Testis (tissue), 3 donors: ENCODE data around the gene KCNH6. TPM values are rescaled to one million over a fixed set of nuclear protein-coding genes. Genes with fewer than 3 reads are reported as not detected.

Experiments
- DNase-seq: peaks from one replicate; pipeline ENCODE4 v3.0.0-alpha.2; 2019
- H3K27ac ChIP-seq, 2 donors: fragments of 200-600 bp; sonication (generic); one replicate each; pipeline ENCODE4 v1.5.1; 2019
- H3K27me3 ChIP-seq: fragments of 200-600 bp; sonication (generic); one replicate; pipeline ENCODE4 v1.5.1; 2019
- H3K36me3 ChIP-seq: fragments of 200-600 bp; sonication (generic); one replicate; pipeline ENCODE4 v1.5.1; 2017; ENCODE audit warnings: low read depth; ENCODE audit errors: missing control alignments
- H3K4me1 ChIP-seq: fragments of 200-600 bp; sonication (generic); one replicate; pipeline ENCODE4 v1.5.1; 2019
- H3K4me3 ChIP-seq, 2 donors: fragments of 200-600 bp; sonication (generic); one replicate each; pipeline ENCODE4 v1.5.1; 2017 to 2019
- H3K9me3 ChIP-seq: fragments of 200-600 bp; sonication (generic); one replicate; pipeline ENCODE4 v1.5.1; 2017
- CTCF ChIP-seq, 3 experiments: fragments of 450-650 bp in 2 of 3; fragments of 200-600 bp in 1 of 3; sonication (generic) in 1 of 3; IDR thresholded peaks; one replicate each; pipeline ENCODE4 v1.5.1; 2016 to 2019; ENCODE audit warnings: antibody characterized with exemption in 3 of 3, mild to moderate bottlenecking in 2 of 3, moderate library complexity in 1 of 3
- POLR2A ChIP-seq: fragments of 450-650 bp; IDR thresholded peaks from one replicate; pipeline ENCODE4 v1.6.1; 2017; ENCODE audit warnings: antibody characterized with exemption, mild to moderate bottlenecking, moderate library complexity
- WGBS, 2 donors: methylation state at CpG; one replicate each; pipeline ENCODE4 v1.1.5; 2018; 5-methylcytosine and 5-hydroxymethylcytosine counted together
- intact Hi-C: fragments of 100-400 bp; cut with DNase I; formaldehyde crosslinking; loops from one replicate; pipeline ENCODE4 v1.15.1; 2023; ENCODE audit warnings: low total_unique reads
- polyA plus RNA-seq: library from polyadenylated mRNA; stranded (reverse); fragments of 350-450 nt; fragmentation: Illumina TruSeq; extraction: RNeasy Lipid Tissue Mini Kit (QIAGEN cat#74804); gene quantifications from one replicate; pipeline ENCODE4 v1.2.3, GENCODE V29; 2014; ENCODE audit warnings: low read depth, low replicate concordance; ENCODE audit not compliant: insufficient read depth
- total RNA-seq, 2 donors: library from RNA; depleted of rRNA; stranded (reverse); fragments of >200 nt; gene quantifications; one replicate each; pipeline ENCODE4 v1.2.3, GENCODE V29; 2016

KCNH6 gene
- total and polyA plus RNA-seq, 3 donors from 2014 or later, result 0.79 to 1.7 (median 0.99) TPM

DNA sequence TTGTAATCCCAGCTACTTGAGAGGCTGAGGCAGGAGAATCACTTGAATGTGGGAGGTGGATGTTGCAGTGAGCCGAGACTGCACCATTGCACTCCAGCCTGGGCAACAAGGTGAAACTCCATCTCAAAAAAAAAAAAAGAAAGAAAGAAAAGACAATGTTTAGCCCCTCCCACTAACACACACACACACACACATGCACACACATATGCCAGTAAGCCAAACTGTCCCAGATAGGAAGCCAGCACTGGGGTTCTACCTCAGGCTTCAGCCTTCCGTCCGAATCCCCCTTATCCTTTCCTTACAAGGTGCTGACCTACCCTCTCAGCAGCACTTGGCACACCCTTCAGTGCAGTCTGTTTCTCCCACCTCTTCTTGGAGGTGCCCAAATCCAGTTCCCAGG lies 8.7 kb upstream of the KCNH6 start:
- intact Hi-C loops, result no loop called here
- TF ChIP-seq POLR2A (no peak), CTCF (IDR thresholded peaks at IDR 0.05) (no peak)

GRCh38 chr17:63514974-63515373 lies 8.2 kb upstream of the KCNH6 start:
- no peak for DNase-seq
- TF ChIP-seq POLR2A, result no peak
- no peak for TF ChIP-seq CTCF (IDR thresholded peaks at IDR 0.05)
- no peak overlapping the region for H3K27ac ChIP-seq
- no peaks in the 10 kb centered on the region for H3K27me3 ChIP-seq
- intact Hi-C loops, result no loop called here
- WGBS, 2 donors, result 75 to 78% methylated on average over 2 of the region's 2 CpGs
- no peaks in the 10 kb centered on the region for H3K36me3 ChIP-seq
- H3K4me3 ChIP-seq, result no peak overlapping the region
- H3K4me1 ChIP-seq, result no peaks in the 10 kb centered on the region
- no peaks in the 10 kb centered on the region for H3K9me3 ChIP-seq

More for the DNA sequence above, 8.7 kb upstream of the KCNH6 start:
- no peak overlapping the region for H3K4me3 ChIP-seq
- WGBS, 2 donors, result 67 to 83% methylated on average over 3 of the region's 3 CpGs
- H3K27ac ChIP-seq, result no peak overlapping the region
- DNase-seq, result no peak
- no peaks in the 10 kb centered on the region for H3K9me3 ChIP-seq
- H3K4me1 ChIP-seq, result no peaks in the 10 kb centered on the region
- H3K27me3 ChIP-seq, result no peaks in the 10 kb centered on the region
- H3K36me3 ChIP-seq, result no peaks in the 10 kb centered on the region

- Histone ChIP-seq H3K9me3 (no peaks in the 10 kb centered on the region), H3K27ac (no peak overlapping the region), H3K4me1 (no peaks in the 10 kb centered on the region), H3K27me3 (no peaks in the 10 kb centered on the region), H3K36me3 (no peaks in the 10 kb centered on the region), H3K4me3 (no peak overlapping the region)
- TF ChIP-seq POLR2A, result no peak
- no peak for TF ChIP-seq CTCF (IDR thresholded peaks at IDR 0.05)
- intact Hi-C loops, result no loop called here
- WGBS, 2 donors, result 63 to 75% methylated on average over 1 of the region's 1 CpG
- no peak for DNase-seq
Measured at GRCh38 chr17:63515426-63515825, 7.7 kb upstream of the KCNH6 start.

DNA sequence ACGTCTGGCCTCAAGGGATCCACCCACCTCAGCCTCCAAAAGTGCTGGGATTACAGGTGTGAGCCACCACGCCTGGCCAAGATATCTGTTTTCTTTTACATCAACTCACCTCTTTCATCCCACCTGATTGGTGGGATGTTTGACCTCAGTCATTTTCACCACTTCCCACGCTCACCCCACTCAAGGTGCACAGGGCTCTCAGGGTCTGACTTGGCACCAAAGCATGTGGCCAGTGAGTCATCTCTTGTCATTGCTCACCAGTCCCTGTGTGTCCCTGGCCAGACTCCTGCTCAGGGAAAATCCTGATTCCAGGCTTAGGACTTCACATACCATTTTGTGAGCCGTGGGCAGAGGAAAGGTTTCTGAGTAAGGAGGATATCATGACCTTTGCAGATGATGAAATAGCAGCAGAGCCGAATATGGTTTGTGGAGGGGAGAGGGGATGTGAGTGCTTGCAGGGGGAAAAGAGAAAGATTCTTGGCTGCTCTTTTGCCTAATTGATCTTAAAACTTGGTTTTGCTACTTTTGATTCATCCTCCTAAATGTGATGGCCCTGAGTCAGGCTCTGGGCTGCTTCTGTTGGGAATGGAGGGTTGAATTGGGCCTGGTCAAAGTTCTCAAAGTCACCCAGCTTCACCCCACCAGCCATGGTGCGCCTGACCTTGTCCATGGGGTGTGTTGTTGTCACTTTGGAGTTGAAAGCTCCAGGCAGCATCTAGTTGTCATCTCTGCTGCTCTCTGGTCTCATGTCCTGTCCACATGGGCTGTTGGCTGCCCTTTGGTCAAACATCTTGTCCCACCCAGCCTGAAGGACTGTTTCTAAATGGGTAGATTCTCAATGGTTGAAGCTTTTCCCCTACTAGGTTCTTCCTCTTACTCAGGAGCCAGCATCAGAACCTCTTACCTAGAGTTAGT lies 6.0 kb upstream of the KCNH6 start:
- Histone ChIP-seq H3K27me3 (no peaks in the 10 kb centered on the region), H3K9me3 (no peaks in the 10 kb centered on the region), H3K27ac (no peak overlapping the region), H3K36me3 (no peaks in the 10 kb centered on the region), H3K4me1 (no peaks in the 10 kb centered on the region), H3K4me3 (no peak overlapping the region)
- intact Hi-C loops, result no loop called here
- no peak for DNase-seq
- 73 to 78% methylated on average over 6 of the region's 6 CpGs for WGBS, 2 donors
- TF ChIP-seq CTCF (IDR thresholded peaks at IDR 0.05), result no peak
- TF ChIP-seq POLR2A, result no peak
